Measurements from ENCODE around the gene SGSH.

DNA sequence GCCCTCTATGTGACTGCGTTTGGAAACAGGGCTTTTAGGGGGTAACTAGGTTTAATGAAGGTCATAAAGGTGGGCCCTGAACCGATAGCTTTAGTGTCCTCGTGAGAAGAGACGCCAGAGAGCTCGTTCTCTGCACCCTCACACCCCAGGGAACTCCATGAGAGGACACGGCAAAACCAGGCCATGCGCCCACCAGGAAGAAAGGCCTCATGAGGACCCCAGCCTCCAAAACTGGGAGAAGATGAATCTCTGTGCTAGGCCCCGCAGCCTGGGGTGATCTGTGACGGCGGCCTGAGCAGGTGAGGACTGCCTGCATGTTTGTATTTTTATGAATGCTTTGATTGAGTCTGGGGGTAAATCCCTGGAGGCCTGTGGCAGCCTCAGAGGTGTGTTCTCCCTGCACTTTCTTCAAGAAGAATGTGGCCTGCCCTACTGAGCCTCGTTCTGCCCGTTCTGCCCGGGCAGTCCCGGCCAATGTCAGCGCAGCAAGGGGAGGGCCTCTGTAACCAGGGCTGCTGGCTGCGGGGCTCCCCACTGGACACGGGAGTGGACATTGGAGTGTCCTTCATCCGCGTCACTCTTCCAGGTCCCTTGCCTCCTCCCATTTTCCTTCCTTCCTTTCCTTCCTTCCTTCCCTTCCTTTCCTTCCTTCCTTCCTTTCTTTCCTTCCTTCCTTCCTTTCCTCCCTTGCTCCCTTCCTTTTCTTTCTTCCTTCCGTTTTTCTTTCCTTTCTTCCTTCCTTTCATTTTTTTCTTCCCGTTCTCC lies 33.7 kb upstream of the SGSH start:
- TF ChIP-seq CTCF (optimal IDR thresholded peaks at IDR 0.05 in 1 of 3, IDR thresholded peaks at IDR 0.05 in 1 of 3, conservative IDR thresholded peaks at IDR 0.05 in 1 of 3; ENCODE audit: extremely low read depth in 1 of 3, insufficient read depth in 2 of 3, low read length in 3 of 3), result no peak
- no peak for TF ChIP-seq EZH2 (IDR thresholded peaks at IDR 0.05; ENCODE audit: low read length)
